ENCODE measurements around the gene SLC35F6. TPM values are rescaled to one million over a fixed set of nuclear protein-coding genes. Genes with fewer than 3 reads are reported as not detected.

SLC35F6 gene
- total RNA-seq, 1 donor = 83.6 TPM

GRCh38 chr2:26721115-26722032 is 42.7 kb upstream of the SLC35F6 start:
- H3K4me2 ChIP-seq (ENCODE audit: insufficient read depth, low read length) = no peak overlapping the region
- no peak for DNase-seq (ENCODE audit: insufficient read length, low spot score, missing footprints)
- no peak for TF ChIP-seq CTCF (IDR thresholded peaks at IDR 0.05; ENCODE audit: extremely low read depth, low read depth, low read length)

DNA sequence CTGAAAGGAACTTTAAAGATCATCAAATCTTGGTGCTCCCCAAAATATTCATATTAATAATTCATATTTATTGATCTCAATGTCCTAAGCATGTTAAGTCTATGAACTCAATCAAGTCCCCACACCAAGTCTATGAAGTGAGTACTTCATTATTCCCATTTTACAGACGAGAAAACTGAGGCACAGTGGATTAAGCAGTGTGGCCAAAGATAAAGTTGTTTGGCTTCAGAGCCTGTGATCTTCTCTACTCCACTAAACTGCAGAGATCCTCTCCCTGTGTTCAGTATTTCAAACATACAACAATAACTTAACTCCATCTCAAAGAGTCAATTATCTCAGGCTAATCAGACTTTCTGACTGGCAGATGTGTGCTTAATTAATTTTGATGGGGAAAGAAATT is 41.8 kb upstream of the SLC35F6 start:
- H3K9me3 ChIP-seq (ENCODE audit: low read depth, low read length) = no peaks in the 10 kb centered on the region
- DNase-seq (ENCODE audit: insufficient read length, low spot score, missing footprints) = no peak
- H3K36me3 ChIP-seq (ENCODE audit: insufficient read depth, low read length) = no peaks in the 10 kb centered on the region
- H3K79me2 ChIP-seq (ENCODE audit: insufficient read depth, low read length) = no peaks in the 10 kb centered on the region
- H3K4me2 ChIP-seq (ENCODE audit: insufficient read depth, low read length) = no peak overlapping the region
- no peaks in the 10 kb centered on the region for H3K27me3 ChIP-seq (ENCODE audit: insufficient read depth, low read length)
- no peak overlapping the region for H2AFZ ChIP-seq (ENCODE audit: low read length)
- H3K4me3 ChIP-seq (ENCODE audit: insufficient read depth, low read length) = no peak overlapping the region
- H4K20me1 ChIP-seq (ENCODE audit: insufficient read depth, low read length) = no peaks in the 10 kb centered on the region
- H3K27ac ChIP-seq (ENCODE audit: low read depth, low read length) = no peak overlapping the region
- no peak for TF ChIP-seq CTCF (IDR thresholded peaks at IDR 0.05; ENCODE audit: extremely low read depth, low read depth, low read length)
- peaks cover 44% of the 10 kb centered on the region for H3K4me1 ChIP-seq (ENCODE audit: insufficient read depth, low read length)

More at GRCh38 chr2:26721115-26722032, 42.7 kb upstream of the SLC35F6 start:
- no peak overlapping the region for H3K4me3 ChIP-seq (ENCODE audit: insufficient read depth, low read length)
- no peaks in the 10 kb centered on the region for H3K27me3 ChIP-seq (ENCODE audit: insufficient read depth, low read length)
- H3K36me3 ChIP-seq (ENCODE audit: insufficient read depth, low read length) = no peaks in the 10 kb centered on the region
- H4K20me1 ChIP-seq (ENCODE audit: insufficient read depth, low read length) = no peaks in the 10 kb centered on the region
- no peaks in the 10 kb centered on the region for H3K9me3 ChIP-seq (ENCODE audit: low read depth, low read length)
- no peak overlapping the region for H2AFZ ChIP-seq (ENCODE audit: low read length)
- H3K79me2 ChIP-seq (ENCODE audit: insufficient read depth, low read length) = no peaks in the 10 kb centered on the region
- H3K4me1 ChIP-seq (ENCODE audit: insufficient read depth, low read length) = peaks cover 44% of the 10 kb centered on the region
- peak overlapping the region; percentile 75 for H3K27ac ChIP-seq (ENCODE audit: low read depth, low read length)

DNA sequence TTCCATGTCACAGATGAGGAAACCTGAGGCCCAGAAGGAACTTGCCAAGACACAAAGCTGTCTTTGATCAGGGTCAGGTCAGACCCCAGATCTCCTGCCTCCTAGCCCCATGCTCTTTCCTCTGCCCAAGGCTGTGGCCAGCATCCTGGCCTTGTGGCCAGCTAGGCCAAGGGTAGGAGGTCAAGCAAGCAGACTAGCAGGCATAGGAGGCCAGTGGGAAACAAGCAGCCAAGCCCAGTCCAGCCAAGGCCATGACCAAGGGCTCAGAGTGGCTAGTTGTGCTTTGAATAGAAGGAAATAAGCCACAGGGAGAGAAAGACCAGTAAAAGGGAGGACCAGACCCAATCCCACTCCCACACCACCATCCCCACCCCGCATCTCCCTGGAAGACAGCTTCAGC is 41.2 kb upstream of the SLC35F6 start:
- H3K4me3 ChIP-seq (ENCODE audit: insufficient read depth, low read length) = no peak overlapping the region
- H4K20me1 ChIP-seq (ENCODE audit: insufficient read depth, low read length) = no peaks in the 10 kb centered on the region
- no peak for TF ChIP-seq CTCF (IDR thresholded peaks at IDR 0.05; ENCODE audit: extremely low read depth, low read depth, low read length)
- peak; percentile 83 for DNase-seq (ENCODE audit: insufficient read length, low spot score, missing footprints)
- H3K4me1 ChIP-seq (ENCODE audit: insufficient read depth, low read length) = peaks cover 44% of the 10 kb centered on the region
- H3K79me2 ChIP-seq (ENCODE audit: insufficient read depth, low read length) = no peaks in the 10 kb centered on the region
- no peaks in the 10 kb centered on the region for H3K36me3 ChIP-seq (ENCODE audit: insufficient read depth, low read length)
- peak overlapping the region; percentile 26 for H2AFZ ChIP-seq (ENCODE audit: low read length)
- H3K9me3 ChIP-seq (ENCODE audit: low read depth, low read length) = no peaks in the 10 kb centered on the region
- H3K4me2 ChIP-seq (ENCODE audit: insufficient read depth, low read length) = no peak overlapping the region
- H3K27ac ChIP-seq (ENCODE audit: low read depth, low read length) = peak overlapping the region; percentile 91
- H3K27me3 ChIP-seq (ENCODE audit: insufficient read depth, low read length) = no peaks in the 10 kb centered on the region

- DNase-seq (ENCODE audit: insufficient read length, low spot score, missing footprints) = peak; percentile 87
- no peaks in the 10 kb centered on the region for H3K36me3 ChIP-seq (ENCODE audit: insufficient read depth, low read length)
- peak overlapping the region; percentile 67 for H2AFZ ChIP-seq (ENCODE audit: low read length)
- H3K4me3 ChIP-seq (ENCODE audit: insufficient read depth, low read length) = no peak overlapping the region
- H3K27me3 ChIP-seq (ENCODE audit: insufficient read depth, low read length) = no peaks in the 10 kb centered on the region
- H3K79me2 ChIP-seq (ENCODE audit: insufficient read depth, low read length) = no peaks in the 10 kb centered on the region
- peaks cover 44% of the 10 kb centered on the region for H3K4me1 ChIP-seq (ENCODE audit: insufficient read depth, low read length)
- TF ChIP-seq CTCF (IDR thresholded peaks at IDR 0.05; ENCODE audit: extremely low read depth, low read depth, low read length) = no peak
- peak overlapping the region; percentile 91 for H3K27ac ChIP-seq (ENCODE audit: low read depth, low read length)
- peak overlapping the region; percentile 41 for H3K4me2 ChIP-seq (ENCODE audit: insufficient read depth, low read length)
- H3K9me3 ChIP-seq (ENCODE audit: low read depth, low read length) = no peaks in the 10 kb centered on the region
- H4K20me1 ChIP-seq (ENCODE audit: insufficient read depth, low read length) = no peaks in the 10 kb centered on the region
Measured at GRCh38 chr2:26723475-26723874, 40.6 kb upstream of the SLC35F6 start.
